Activated T-cell treated with anti-CD3 and anti-CD28 coated beads for 48 hours (primary cell): ENCODE results near the gene HCN2.

ENCODE experiments used
- DNase-seq: peaks from one replicate; pipeline ENCODE4 v3.0.0-alpha.2; 2020; ENCODE audit warnings: low read depth

The HCN2 gene

DNA sequence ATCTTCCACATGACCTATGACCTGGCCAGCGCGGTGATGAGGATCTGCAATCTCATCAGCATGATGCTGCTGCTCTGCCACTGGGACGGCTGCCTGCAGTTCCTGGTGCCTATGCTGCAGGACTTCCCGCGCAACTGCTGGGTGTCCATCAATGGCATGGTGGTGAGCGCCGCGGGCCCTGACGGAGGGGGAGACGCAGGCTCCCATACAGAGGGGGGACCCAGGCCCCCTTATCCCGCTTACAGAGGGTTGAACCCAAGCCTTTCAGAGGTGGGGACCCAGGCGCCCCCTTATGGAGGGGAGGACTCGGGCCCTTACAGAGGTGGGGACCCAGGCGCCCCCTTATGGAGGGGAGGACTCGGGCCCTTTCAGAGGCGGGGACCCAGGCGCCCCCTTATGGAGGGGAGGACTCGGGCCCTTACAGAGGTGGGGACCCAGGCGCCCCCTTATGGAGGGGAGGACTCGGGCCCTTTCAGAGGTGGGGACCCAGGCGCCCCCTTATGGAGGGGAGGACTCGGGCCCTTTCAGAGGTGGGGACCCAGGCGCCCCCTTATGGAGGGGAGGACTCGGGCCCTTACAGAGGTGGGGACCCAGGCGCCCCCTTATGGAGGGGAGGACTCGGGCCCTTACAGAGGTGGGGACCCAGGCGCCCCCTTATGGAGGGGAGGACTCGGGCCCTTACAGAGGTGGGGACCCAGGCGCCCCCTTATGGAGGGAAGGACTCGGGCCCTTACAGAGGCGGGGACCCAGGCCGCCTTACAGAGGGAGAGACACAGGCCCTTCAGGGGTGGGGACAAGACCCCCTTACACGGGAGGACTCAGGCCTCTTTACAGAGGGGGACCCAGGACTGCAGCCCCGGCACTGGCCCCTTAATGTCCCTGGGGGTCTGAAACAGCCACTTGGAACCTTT is 15.6 kb downstream of the HCN2 start:
- peak; percentile 62 for DNase-seq

DNA sequence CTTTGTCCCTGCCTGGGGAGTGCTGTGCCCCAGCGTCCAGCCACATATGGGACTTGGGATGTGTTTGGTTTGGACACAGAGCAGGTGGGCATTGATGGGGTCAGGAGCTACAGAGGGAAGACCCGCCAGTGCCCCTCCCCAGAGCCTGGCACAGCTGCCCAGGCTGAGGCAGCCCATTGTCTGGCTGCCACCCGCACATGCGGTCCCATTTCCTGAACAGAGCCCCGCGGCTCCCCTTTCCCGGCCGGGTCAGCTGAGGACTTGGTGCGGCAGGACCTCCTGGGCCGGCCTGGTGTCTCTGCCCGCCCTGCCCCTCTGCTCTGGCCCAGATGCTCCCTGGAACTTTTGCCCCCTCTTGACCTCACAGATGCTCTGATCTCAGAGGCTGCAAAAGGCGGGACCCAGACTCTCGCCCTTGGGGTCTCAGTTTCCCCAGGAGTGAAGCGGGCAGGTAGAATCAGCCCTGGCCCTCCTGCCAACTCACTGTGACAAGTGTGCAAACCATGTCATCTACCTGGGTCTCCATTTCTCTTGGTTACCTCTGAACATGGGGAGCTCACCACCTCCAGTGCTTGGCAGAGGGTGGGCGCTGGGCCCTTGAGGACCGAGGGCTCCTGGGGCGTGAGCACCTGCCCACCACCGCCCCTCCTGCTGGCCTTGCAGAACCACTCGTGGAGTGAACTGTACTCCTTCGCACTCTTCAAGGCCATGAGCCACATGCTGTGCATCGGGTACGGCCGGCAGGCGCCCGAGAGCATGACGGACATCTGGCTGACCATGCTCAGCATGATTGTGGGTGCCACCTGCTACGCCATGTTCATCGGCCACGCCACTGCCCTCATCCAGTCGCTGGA is 17.8 kb downstream of the HCN2 start:
- no peak for DNase-seq

DNA sequence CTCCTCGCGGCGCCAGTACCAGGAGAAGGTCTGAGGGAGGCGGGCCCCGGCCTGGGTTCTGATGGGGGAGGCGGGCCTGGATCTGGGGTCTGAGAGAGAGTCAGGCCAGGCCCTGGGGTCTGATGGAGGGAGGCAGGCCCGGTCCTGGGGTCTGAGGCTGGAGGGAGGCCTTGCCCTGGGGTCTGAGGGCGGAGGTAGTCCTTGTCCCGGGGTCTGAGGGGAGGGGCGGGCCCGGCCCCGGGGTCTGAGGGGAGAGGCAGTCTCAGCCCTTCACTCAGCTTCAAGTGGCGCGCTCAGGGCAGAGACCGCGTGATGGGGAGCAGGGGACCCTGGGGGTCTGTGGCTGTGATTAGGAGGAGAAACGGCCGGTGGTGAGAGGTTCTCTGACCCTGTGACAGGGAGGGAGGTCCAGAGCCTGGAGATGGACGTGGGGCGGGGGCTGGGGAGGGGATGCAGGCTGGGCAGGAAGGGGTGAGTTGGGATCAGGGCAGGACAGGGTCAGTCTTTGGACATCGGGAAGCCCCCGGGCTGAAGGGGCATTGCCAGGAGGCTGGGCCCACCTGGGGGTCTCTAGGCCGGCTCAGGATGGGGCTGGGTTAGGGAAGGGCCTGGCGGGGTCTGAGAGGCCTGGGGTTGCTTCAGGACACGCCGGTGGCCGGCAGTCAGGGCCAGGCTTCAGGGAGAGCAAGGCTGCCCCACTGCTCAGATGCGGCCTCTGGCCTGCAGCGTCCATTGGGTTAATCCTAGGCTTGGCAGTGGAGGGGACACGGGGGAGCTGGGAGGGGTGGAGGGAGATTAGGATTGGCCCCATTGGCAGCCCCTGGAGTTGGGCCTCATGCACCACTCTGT is 18.7 kb downstream of the HCN2 start:
- DNase-seq: no peak

DNA sequence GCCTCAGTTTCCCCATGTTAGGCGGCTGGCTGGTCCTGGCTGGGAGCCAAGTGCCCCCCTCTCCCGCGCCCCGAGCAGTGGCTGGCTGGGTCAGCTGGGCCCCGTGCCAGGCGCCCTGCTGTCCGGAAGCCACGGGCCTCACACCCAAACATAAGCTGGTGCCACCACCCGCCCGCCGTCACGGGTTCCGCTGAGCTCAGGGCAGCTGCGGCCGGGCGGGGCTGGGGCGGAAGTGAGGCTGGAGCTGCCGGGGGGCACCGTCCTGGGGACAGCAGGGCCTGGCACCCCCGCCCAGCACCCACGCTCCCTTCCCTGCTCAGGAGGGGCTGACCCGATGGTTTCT is 19.3 kb downstream of the HCN2 start:
- no peak for DNase-seq

DNA sequence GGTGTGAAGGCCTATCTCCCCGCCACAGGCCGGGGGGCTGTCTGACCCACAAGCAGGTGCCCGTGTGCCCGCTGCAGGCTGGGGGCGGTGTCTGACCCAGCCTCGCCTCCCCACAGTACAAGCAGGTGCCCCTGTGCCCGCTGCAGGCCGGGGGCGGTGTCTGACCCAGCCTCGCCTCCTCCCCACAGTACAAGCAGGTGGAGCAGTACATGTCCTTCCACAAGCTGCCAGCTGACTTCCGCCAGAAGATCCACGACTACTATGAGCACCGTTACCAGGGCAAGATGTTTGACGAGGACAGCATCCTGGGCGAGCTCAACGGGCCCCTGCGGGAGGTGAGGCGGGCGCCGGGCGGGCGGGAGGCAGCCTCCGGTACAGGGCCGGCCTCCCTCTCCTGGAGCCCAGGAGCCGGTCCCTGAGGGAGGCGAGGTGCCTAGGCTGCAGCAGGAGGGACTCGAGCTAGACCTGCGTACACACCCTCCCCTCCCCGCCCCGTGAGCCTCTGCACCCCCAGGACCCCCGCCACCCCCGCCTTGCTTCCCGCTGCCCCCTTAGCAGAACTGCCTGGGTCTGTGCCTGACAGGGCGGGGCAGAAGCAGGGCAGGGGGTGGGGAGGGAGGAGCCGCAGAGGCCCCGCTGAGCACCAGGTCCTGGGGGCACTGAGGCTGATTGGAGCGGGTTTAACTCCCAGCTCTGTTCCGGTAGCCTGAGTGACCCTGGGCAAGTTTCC is 20.6 kb downstream of the HCN2 start:
- peak; percentile 28 for DNase-seq

DNA sequence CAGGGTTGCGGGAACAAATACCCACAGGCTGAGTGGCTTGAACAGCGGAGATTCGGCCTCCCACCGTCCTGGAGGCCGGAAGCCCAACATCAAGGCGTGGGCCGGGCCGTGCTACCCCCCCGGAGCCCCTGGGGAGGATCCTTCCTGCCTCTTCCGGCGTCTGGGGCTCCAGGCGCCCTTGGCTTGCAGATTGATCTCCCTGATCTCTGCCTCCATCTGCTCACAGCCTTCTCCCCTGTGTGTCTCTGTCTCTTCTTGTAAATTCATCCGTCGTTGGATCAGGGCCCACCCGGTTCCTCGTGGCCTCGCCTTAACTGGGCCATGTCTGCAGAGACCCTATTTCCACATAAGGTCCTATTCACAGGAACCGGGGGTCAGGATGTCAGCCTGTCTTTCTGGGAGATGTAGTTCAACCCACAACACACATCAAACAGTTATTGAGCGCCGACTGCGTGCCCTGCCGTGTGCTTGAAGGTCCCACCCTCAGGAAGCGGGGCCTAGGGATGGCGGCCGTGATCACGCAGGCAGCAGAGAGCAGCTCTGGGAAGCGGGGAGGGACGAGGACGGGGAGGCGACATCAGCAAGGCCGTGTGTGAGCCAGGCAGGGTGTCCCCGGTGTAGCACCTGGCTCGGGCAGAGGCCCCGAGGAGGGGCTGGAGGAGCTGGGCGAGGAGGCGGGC is 21.3 kb downstream of the HCN2 start:
- peak; percentile 57 for DNase-seq

DNA sequence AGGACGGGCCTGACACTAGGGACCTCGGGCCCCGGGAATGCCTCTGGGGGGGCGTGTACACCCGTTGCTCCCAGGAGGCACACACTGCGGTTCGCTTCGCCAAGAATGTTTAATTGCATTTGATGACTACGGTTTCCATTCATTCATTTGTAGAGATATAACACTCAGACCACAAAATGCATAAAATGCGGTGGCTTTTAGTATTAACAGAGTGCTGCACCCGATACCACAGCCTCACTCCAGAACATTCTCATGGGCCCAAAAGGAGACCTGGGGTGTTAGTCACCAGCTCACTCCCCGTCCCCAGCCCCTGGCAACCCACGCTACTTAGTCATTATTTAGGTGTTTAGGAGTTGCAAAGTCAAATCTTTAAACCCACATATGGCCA is 21.8 kb downstream of the HCN2 start:
- DNase-seq: peak; percentile 68

DNA sequence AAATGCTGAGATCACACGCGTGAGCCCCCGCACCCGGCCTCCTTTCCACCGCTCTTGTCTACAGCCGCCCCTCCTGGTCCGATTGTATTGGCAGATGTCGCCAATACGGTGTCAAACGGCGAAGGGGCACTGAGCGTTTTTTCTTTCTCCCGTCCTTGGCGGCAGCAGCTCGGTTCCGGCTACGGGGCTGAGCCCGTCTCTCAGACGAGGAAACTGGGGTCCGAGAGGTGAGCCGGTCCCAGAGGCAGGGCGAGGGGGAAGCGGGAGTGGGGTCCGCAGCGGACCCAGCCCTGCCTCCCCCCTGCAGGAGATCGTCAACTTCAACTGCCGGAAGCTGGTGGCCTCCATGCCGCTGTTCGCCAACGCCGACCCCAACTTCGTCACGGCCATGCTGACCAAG is 23.3 kb downstream of the HCN2 start:
- DNase-seq: no peak

DNA sequence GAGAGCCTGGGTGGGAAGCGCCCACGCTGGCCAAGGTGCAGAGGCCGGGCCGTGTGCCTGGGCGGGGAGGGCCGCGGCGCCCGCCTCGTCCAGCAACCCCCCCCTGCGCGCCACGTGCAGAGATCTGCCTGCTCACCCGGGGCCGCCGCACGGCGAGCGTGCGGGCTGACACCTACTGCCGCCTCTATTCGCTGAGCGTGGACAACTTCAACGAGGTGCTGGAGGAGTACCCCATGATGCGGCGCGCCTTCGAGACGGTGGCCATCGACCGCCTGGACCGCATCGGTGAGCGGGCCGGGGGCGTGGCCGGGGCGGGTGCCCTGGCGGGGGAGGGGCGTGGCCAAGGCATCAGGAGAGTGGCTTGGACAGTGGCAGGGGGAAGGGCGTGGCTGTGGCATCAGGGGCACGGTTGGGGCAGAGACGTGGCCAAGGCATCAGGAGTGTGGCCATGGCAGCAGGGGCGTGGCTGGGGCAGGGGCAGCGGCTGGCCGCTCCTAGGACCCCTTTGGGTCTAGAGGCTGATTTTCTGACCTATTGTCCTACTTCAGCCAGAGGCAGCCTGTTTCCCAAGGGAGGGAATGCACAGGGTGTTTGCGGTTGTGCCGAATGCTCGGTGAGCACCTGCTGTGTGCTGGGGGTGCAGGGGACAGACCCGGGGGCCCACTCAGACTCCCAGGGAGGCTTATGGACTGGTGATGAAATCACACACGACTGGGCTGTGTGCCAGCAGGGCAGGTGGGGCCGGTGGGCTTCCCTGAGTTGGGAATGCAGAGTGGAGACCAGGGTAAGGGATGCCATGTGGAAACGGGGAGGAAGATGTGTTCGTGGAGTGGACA is 24.3 kb downstream of the HCN2 start:
- DNase-seq: no peak

DNA sequence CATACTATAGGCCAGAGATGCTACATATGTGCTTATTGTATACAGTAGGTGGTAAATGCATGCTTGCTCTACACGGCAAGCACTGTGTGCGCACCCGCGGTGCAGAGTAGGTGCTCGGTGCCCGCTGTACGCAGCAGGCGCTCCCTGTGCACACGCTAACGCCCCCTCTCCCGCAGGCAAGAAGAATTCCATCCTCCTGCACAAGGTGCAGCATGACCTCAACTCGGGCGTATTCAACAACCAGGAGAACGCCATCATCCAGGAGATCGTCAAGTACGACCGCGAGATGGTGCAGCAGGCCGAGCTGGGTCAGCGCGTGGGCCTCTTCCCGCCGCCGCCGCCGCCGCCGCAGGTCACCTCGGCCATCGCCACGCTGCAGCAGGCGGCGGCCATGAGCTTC is 25.9 kb downstream of the HCN2 start:
- DNase-seq: no peak

DNA sequence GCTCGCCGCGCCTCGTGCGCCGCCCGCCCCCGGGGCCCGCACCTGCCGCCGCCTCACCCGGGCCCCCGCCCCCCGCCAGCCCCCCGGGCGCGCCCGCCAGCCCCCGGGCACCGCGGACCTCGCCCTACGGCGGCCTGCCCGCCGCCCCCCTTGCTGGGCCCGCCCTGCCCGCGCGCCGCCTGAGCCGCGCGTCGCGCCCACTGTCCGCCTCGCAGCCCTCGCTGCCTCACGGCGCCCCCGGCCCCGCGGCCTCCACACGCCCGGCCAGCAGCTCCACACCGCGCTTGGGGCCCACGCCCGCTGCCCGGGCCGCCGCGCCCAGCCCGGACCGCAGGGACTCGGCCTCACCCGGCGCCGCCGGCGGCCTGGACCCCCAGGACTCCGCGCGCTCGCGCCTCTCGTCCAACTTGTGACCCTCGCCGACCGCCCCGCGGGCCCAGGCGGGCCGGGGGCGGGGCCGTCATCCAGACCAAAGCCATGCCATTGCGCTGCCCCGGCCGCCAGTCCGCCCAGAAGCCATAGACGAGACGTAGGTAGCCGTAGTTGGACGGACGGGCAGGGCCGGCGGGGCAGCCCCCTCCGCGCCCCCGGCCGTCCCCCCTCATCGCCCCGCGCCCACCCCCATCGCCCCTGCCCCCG is 26.5 kb downstream of the HCN2 start:
- DNase-seq: no peak

DNA sequence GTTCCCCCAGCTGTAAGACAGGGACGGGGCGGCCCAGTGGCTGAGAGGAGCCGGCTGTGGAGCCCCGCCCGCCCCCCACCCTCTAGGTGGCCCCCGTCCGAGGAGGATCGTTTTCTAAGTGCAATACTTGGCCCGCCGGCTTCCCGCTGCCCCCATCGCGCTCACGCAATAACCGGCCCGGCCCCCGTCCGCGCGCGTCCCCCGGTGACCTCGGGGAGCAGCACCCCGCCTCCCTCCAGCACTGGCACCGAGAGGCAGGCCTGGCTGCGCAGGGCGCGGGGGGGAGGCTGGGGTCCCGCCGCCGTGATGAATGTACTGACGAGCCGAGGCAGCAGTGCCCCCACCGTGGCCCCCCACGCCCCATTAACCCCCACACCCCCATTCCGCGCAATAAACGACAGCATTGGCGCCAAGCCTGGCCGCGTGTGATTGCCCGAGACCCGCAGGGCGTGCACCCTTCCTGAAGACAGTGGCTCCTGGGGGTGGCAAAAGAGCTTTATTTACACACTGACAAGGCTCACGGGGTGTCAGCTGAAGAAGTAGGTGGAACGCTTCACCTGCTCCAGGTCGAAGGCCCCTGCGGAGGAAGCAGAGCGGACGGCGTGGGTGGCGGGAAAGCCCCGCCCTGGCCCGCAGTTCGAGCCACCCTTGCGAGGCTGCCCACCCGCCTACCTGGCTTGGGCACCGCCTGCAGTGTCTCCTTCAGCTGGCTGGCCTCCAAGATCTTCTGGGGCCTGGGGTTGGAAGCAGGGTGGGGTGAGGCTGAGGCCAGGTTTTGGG is 27.3 kb downstream of the HCN2 start:
- DNase-seq: no peak

DNA sequence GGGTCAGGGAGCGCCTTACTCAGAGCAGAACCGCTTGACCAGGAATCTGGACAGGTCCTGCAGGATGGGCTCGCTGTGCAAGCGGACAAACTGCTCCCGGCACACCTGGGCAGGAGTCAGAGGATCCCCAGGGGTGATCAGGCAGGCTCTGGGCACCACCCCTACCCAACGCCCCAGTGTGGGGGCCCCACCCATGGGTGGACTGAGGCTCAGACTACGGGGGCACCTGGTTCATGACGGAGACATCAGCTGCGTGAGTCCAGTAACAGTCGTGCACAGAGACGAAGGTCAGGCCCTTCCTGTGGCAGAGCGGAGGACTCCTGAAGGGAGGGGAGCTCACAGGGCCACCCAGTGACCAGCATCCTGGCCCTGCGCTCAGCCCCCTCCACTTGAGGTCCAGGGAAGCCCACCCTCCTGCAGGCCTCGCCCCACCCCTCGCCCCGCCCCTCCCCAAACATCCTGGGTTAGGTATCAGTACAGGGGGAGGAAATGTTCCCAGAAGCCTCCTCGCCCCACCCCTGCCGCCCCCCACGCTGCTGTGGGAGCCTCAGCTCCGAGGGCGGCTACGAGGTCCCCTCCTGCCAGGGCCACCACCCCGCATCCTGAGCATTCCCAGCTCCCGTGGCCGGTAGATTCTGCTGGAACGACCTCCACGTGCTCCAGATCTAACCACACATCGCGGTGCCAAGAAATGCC is 28.0 kb downstream of the HCN2 start:
- DNase-seq: no peak

DNA sequence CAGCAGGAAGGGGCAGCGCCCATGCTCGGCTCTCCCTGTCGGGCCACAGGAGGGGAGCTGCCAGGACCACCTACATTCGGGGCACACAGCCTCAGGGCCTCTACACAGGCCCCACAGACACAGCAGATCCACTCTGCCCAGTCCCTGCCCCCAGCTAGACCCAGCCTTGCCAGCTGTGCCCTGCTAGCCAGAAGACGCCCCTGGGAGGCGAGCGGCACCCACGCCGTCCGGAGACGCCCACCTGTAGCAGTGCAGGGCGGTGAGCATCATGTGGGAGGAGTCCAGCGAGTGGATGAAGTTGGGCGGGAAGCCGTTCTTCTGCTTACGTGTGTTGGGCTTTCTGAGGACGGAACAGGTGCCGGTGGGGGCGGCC is 28.6 kb downstream of the HCN2 start:
- no peak for DNase-seq

DNA sequence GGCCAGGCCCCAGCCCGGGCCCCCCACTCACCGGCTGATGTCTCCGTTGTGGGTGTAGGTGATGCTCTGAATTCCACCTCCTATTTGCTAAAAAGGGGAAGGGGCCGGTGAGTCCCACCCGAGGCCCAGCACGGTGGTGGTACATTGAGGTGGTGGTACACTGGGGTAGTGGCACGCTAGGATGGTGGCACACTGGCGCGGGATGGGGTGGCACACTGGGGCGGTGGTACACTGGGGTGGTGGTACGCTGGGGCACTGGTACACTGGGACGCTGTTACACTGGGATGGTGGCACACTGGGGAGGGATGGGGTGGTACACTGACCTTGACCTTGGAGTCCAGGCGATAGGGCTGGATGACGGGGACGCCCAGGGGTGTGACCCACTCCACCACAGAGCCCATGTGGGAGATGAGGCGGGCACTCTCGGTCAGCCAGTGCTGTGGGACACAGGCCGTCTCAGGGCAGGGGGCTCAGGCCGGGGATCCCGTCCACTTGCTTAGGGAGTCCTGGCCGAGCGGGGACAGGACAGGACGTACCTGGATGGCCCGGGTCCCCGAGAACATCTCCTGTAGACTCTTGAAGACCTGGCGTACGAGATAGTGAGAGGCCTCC is 29.1 kb downstream of the HCN2 start:
- DNase-seq: no peak

DNA sequence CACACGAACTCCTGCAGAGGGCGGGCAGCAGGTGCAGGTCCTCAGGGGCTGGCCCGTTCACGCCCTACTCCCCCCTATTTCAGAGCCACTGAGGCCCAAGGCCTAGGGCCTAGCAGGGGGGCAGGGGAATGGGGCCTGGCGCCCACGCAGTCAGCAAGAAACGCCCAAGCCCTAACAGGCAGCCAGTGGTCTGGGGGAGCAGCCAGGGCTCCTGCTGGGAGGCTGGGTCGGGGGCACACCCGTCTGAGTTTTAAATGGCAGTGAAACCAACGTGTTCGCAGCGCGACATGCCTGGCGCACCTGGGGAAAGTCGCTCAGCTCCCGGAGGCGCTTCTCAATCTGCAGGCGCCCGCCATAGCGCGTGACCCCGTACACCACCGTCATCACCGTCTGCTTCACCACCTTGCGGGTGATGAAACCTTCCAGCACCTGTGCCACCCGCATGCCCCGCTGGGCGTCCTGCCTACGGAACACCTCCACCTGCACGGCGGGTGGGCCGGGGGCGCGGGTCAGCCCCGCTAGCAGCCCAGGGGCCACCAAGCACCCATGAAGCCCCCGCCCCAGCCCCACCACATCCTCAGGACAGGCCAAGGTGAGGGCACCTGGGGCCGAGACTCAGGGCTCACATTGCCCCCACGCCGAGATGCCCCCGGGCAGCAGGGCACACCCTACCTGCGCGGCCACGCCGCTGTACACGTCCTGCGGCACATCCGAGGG is 29.8 kb downstream of the HCN2 start:
- no peak for DNase-seq

DNA sequence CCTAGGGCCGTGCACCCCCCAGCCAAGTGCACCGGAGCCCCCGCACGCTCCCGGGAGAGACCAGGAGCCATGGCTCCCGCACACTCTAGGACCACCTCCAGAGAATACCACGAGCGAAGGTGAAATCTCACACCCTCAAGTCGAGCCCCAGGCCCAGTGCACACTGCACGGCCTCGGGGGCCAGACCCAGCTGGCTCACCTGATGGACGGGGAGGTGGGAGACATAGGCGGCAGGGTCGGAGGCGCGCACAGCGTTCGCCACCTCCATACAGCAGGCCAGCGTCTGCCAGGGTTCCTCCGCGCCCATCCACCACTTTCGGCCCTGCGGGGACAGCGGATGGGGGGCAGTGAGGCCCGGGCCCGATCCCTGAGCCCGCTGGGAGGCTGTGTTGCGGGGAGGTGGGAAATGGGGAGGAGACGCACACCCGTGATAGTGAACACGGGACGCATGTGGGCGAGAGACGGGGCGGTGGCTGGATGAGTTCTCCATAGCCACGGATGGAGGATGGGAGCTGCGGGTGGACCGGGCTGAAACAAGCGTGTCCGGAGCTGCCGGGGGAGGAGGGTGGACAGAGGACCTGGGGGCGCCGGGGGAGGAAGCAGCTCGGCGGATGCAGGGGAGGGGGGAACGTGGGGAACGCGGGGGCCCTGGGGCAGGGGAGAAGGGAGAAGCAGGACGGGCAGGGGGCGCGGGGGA is 30.6 kb downstream of the HCN2 start:
- no peak for DNase-seq
